ENCODE measurements around the gene KIAA1755. TPM values are rescaled to one million over a fixed set of nuclear protein-coding genes. Genes with fewer than 3 reads are reported as not detected.

Gene KIAA1755
- total and polyA plus RNA-seq, 2 donors (not counting 1 experiment from before 2014, with no cell fraction given): not detected

- Histone ChIP-seq H3K27me3 (replicated peaks in 1 of 4; ENCODE audit: control extremely low read depth in 1 of 4, control insufficient read depth in 3 of 4, insufficient read depth in 4 of 4, low read length in 3 of 4) (peaks cover 0 to 29% (median 12%) of the 10 kb centered on the region in 4 experiments), H3K4me2 (replicated peaks; ENCODE audit: low read depth, low read length, poor library complexity, severe bottlenecking) (no peak overlapping the region), H3K36me3 (replicated peaks in 1 of 2; ENCODE audit: control extremely low read depth in 1 of 2, control insufficient read depth in 1 of 2, extremely low read depth in 1 of 2, insufficient read depth in 2 of 2, low read length in 1 of 2) (no peaks in the 10 kb centered on the region), H4K20me1 (ENCODE audit: control insufficient read depth, insufficient read depth, low read length, poor library complexity, severe bottlenecking) (no peaks in the 10 kb centered on the region), H3K9me3 (ENCODE audit: control extremely low read depth in 1 of 3, control insufficient read depth in 2 of 3, insufficient read depth in 1 of 3, low read length in 2 of 3) (peaks cover 0 to 5% (median 0%) of the 10 kb centered on the region in 3 donors), H3K4me3 (ENCODE audit: control extremely low read depth in 1 of 5, extremely low read depth in 1 of 5, insufficient read depth in 1 of 5, low read depth in 2 of 5, low read length in 4 of 5) (no peak overlapping the region), H2AFZ (ENCODE audit: insufficient read depth, low read depth, low read length, poor library complexity, severe bottlenecking) (no peak overlapping the region), H3K27ac (ENCODE audit: low read length in 2 of 2) (no peak overlapping the region), H3K79me2 (ENCODE audit: control insufficient read depth, insufficient read depth, low read length) (no peaks in the 10 kb centered on the region), H3K4me1 (ENCODE audit: control insufficient read depth in 2 of 2, insufficient read depth in 2 of 2, low read length in 2 of 2) (no peaks in the 10 kb centered on the region), H3K9ac (ENCODE audit: low read length) (no peak overlapping the region)
- CTCF ChIA-PET: no interaction called here
- Mint-ChIP-seq H3K27ac (no peak overlapping the region), H3K9me3 (ENCODE audit: insufficient read depth) (no peaks in the 10 kb centered on the region), H3K4me1 (peaks cover 5% of the 10 kb centered on the region), H3K27me3 (peaks cover 51% of the 10 kb centered on the region), H3K4me3 (no peak overlapping the region)
- TF ChIP-seq EZH2 (IDR thresholded peaks at IDR 0.05; ENCODE audit: borderline replicate concordance, insufficient read depth, low read depth, low read length, poor library complexity, severe bottlenecking): no peak
- TF ChIP-seq CTCF (IDR thresholded peaks at IDR 0.05): no peak
- WGBS (ENCODE audit: insufficient coverage): 100% methylated on average over 1 of the region's 2 CpGs
- intact Hi-C loops (cut with micrococcal nuclease): no loop called here
- ATAC-seq (ENCODE audit: low read depth): no peak
- POLR2A ChIA-PET: no interaction called here
- DNase-seq: no peak
Measured at GRCh38 chr20:38256966-38257365, 3.6 kb downstream of the KIAA1755 start.

- H3K4me1 Mint-ChIP-seq: peaks cover 3% of the 10 kb centered on the region
- Histone ChIP-seq H3K4me1 (ENCODE audit: control insufficient read depth in 2 of 2, insufficient read depth in 2 of 2, low read length in 2 of 2) (no peaks in the 10 kb centered on the region), H3K4me3 (ENCODE audit: control extremely low read depth in 1 of 5, extremely low read depth in 1 of 5, insufficient read depth in 1 of 5, low read depth in 2 of 5, low read length in 4 of 5) (no peak overlapping the region), H3K36me3 (replicated peaks in 1 of 2; ENCODE audit: control extremely low read depth in 1 of 2, control insufficient read depth in 1 of 2, extremely low read depth in 1 of 2, insufficient read depth in 2 of 2, low read length in 1 of 2) (no peaks in the 10 kb centered on the region), H3K4me2 (replicated peaks; ENCODE audit: low read depth, low read length, poor library complexity, severe bottlenecking) (no peak overlapping the region), H3K27ac (ENCODE audit: low read length in 2 of 2) (no peak overlapping the region), H3K9me3 (ENCODE audit: control extremely low read depth in 1 of 3, control insufficient read depth in 2 of 3, insufficient read depth in 1 of 3, low read length in 2 of 3) (peaks cover 0 to 5% (median 0%) of the 10 kb centered on the region in 3 donors), H3K79me2 (ENCODE audit: control insufficient read depth, insufficient read depth, low read length) (no peaks in the 10 kb centered on the region), H3K9ac (ENCODE audit: low read length) (no peak overlapping the region), H2AFZ (ENCODE audit: insufficient read depth, low read depth, low read length, poor library complexity, severe bottlenecking) (no peak overlapping the region), H3K27me3 (replicated peaks in 1 of 4; ENCODE audit: control extremely low read depth in 1 of 4, control insufficient read depth in 3 of 4, insufficient read depth in 4 of 4, low read length in 3 of 4) (peaks cover 0 to 25% (median 11%) of the 10 kb centered on the region in 4 experiments), H4K20me1 (ENCODE audit: control insufficient read depth, insufficient read depth, low read length, poor library complexity, severe bottlenecking) (no peaks in the 10 kb centered on the region)
- H3K9me3 Mint-ChIP-seq (ENCODE audit: insufficient read depth): no peaks in the 10 kb centered on the region
- peaks cover 45% of the 10 kb centered on the region for H3K27me3 Mint-ChIP-seq
- intact Hi-C loops (cut with micrococcal nuclease): no loop called here
- DNase-seq: no peak
- TF ChIP-seq CTCF (IDR thresholded peaks at IDR 0.05): no peak
- no peak overlapping the region for H3K27ac Mint-ChIP-seq
- ChIA-PET CTCF (no interaction called here), POLR2A (no interaction called here)
- no peak for ATAC-seq (ENCODE audit: low read depth)
- H3K4me3 Mint-ChIP-seq: no peak overlapping the region
- 80% methylated on average over 4 of the region's 4 CpGs for WGBS (ENCODE audit: insufficient coverage)
Measured at GRCh38 chr20:38256021-38256420, 4.5 kb downstream of the KIAA1755 start.
